ENCODE results near the gene SP2. TPM values are rescaled to one million over a fixed set of nuclear protein-coding genes. Genes with fewer than 3 reads are reported as not detected.

SP2 gene
- total RNA-seq, 2 experiments from 2014 or later, result 17.4 to 19.5 TPM

DNA sequence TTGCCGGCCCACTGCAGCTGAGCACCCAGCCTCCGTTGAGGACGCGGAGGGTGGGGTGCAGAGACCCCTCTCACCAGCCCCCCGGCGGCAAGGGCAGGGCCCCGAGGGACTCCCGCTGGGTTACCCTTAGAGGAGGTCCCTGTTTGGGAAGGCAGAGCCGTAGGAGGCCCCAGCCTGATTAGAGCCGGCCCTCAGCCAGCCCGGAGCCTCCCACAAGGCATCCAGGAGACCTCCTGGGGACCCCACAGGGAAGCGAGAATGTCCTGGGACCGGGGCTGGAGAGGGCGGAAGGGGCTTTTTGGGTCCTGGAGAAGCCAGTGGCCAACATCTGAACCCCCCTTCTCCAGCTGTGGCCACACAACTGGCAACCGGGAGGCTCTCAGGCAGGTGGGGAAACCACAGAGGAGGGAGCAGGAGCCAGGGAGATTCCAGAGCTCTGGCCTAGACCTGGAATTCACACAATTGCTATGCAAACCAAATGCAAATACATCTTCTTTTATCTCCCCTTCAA, 23.3 kb upstream of the SP2 start:
- Mint-ChIP-seq H3K4me3 (no peak overlapping the region), H3K27me3 (ENCODE audit: low read depth) (peaks cover 35% of the 10 kb centered on the region)

DNA sequence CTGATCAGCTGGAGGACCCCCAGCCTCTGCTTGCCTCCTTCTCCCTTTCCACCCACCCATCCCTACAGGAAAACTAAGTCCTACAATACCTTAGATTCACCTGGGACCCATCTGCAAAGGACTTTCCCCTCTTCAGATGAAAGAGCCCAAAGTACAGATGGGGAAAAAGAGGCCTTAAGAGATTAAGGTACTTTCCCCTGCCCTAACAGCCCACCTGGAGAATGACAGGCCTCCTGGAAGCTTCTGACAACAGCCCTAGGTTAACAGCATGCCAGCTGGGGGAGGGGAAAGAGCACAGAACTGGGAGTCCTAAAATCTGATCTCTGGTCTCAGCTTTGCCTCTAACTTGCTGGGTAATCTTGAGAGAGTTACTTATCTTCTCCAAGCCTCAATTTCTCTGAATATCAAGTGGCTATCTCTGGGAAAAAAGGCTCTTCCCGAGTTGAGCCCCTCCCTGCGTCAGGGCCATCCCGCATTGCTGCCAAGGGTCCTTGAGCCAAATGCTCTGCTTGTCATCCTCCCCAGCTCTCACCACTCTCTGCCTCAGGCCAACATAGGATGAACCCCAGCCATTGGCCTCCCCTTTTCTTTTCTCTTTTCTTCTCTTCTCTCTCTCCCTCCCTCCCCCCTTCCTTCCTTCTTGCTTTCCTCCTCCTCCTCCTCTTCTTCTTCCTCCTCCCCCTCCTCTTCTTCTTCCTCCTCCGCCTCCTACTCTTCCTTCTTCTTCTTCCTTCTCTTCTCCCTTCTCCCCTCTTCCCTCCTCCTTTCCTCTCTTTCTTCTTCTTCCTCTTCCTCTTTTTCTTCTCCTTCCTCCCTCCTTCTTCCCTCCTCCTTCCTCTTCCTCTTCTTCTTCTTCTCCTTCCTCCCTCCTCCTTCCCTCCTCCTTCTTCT, 22.6 kb upstream of the SP2 start:
- no peak for DNase-seq
- no peaks in the 10 kb centered on the region for H3K9me3 Mint-ChIP-seq
- peaks cover 3% of the 10 kb centered on the region for H3K4me1 Mint-ChIP-seq (ENCODE audit: low read depth)
- H3K4me3 Mint-ChIP-seq, result no peak overlapping the region
- intact Hi-C loops (cut with micrococcal nuclease), result no loop called here
- H3K27me3 Mint-ChIP-seq (ENCODE audit: low read depth), result peaks cover 37% of the 10 kb centered on the region
- no peaks in the 10 kb centered on the region for H3K36me3 Mint-ChIP-seq (ENCODE audit: low read depth)
- CTCF ChIA-PET, result no interaction called here
- H3K27ac Mint-ChIP-seq, result no peak overlapping the region

More for the DNA sequence above, 23.3 kb upstream of the SP2 start:
- intact Hi-C loops (cut with micrococcal nuclease), result no loop called here
- DNase-seq, result no peak
- CTCF ChIA-PET, result no interaction called here
- Mint-ChIP-seq H3K4me1 (ENCODE audit: low read depth) (peaks cover 3% of the 10 kb centered on the region), H3K27ac (no peak overlapping the region), H3K9me3 (no peaks in the 10 kb centered on the region), H3K36me3 (ENCODE audit: low read depth) (no peaks in the 10 kb centered on the region)

DNA sequence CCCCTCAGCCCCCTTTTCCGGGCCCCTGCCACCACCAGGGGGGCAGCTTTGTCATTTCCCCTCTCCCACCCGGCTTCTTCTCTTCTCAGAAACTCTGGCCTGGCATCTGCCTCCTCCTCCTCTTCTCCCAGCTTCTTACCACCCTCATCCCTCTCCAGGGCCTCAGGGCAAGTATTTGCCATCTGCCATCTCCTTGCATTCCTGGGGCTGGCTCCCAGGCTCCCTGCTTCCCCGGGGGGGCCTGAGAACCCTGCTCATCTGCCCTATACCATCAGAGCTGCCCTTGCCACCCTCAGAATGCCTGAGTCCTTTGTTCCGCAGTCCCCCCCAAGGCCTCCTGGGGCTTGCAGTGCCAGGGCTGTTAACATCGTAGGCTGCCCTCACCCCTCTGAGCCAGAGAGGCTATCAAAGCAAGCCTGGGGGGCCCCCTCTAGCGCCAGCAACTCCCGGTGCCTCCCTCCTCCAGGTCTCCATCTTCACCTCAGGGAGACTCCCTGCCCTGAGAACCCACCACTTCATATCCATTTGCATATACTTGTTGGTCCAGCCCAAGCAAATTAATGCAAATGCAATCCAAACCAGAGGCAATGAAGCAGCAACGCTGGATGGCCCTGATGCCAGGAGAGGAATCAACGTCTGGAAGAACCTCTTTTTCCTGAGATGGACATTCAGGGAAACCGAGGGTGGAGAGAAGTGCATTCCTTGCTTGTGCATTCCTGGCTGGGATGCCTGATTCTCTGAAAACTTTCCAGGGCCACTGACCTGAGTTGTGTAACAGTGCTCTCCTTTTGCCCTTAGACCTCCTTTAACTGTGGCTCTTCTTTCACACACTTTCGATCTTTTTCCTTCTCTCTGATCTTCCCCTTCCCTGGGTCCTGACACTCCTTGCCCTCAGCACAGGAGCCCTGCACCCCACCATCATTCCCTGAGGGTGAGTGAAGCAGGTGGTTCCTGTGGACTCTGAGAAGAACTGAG, 20.7 kb upstream of the SP2 start:
- Mint-ChIP-seq H3K27me3 (ENCODE audit: low read depth) (peaks cover 37% of the 10 kb centered on the region), H3K27ac (no peak overlapping the region), H3K36me3 (ENCODE audit: low read depth) (no peaks in the 10 kb centered on the region), H3K4me1 (ENCODE audit: low read depth) (peaks cover 7% of the 10 kb centered on the region), H3K4me3 (no peak overlapping the region), H3K9me3 (no peaks in the 10 kb centered on the region)
- DNase-seq, result no peak
- CTCF ChIA-PET, result interaction anchor here (0.7 to 1.1 kb wide), 2 partner anchors 16 to 28 kb away, joined by 4 read pairs; no protein-coding TSS in a partner anchor
- intact Hi-C loops (cut with micrococcal nuclease), result no loop called here

DNA sequence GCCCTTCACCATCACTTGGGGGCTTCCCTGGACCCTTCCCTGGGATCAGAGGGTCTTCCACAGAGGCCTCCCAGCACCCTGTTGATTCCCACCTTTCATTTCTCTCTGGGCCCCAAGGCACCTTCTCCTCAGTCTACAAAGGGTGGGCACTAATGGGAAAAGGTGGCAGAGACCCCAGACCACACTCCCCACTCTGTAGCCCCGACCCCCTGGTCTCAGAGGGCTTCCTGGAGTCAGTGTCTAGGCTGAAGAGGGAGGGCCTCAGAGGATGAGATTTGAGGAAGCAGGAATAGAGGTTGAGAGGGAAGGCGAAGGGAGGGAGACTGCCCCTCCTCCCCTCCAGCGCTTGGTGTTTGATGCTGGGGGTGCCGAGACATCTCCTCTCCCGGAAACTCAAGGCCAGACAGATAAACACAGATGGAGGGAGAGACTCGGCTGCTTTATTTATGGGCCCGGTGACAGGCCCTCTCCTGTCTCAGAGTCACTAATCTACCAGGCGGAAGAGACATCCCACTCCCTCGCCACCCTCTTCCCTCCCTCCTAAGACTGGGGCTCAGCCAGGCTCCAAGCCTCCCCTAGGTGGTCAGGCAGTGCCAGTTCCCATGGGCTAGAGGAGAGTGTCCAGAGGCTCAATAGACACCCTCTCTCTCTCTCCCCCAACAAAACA, 18.5 kb upstream of the SP2 start:
- no peak for DNase-seq
- Mint-ChIP-seq H3K36me3 (ENCODE audit: low read depth) (no peaks in the 10 kb centered on the region), H3K9me3 (no peaks in the 10 kb centered on the region), H3K27me3 (ENCODE audit: low read depth) (peaks cover 22% of the 10 kb centered on the region), H3K4me3 (no peak overlapping the region), H3K4me1 (ENCODE audit: low read depth) (peaks cover 4% of the 10 kb centered on the region), H3K27ac (no peak overlapping the region)
- intact Hi-C loops (cut with micrococcal nuclease), result no loop called here
- CTCF ChIA-PET, result no interaction called here

DNA sequence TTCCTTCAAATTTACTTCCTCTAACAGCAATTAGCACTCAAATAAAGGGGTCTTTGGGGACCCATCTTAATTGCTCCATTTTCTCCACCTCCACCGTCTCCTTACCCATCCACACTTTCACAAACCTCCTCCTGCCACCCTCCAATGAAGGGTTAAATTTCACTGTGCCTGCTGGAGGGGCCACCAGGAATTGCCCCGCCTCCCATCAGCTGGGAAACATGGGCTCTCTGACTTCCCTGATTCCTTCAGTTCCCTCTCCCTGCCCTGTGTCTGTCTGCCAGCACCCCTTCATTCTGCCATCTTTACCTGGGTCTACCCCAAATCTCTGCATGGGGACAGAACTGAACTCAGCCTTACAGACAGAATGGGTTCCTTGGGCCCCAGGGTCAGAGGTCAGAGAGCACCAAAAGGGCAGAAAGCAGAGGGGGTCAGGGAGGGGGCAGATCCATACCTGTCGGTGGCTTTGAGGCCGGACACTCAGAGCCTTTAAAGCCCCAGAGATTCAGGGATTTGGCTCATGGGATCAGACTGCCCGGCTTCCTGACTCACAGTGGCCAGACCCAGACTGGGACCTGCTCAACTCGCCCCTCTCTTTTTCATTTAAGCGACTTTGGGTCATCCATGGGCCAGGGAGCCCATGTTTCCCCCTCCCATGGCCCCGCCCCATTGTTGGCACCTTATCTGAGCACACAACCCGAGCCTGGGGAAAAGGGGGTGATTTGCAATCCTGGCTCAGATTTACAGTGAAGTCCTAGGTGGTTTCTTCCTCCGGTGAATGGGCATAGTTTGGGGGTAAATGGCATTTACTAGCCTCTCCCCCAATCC, 17.6 kb upstream of the SP2 start:
- Mint-ChIP-seq H3K9me3 (no peaks in the 10 kb centered on the region), H3K4me3 (no peak overlapping the region), H3K27ac (no peak overlapping the region)

DNA sequence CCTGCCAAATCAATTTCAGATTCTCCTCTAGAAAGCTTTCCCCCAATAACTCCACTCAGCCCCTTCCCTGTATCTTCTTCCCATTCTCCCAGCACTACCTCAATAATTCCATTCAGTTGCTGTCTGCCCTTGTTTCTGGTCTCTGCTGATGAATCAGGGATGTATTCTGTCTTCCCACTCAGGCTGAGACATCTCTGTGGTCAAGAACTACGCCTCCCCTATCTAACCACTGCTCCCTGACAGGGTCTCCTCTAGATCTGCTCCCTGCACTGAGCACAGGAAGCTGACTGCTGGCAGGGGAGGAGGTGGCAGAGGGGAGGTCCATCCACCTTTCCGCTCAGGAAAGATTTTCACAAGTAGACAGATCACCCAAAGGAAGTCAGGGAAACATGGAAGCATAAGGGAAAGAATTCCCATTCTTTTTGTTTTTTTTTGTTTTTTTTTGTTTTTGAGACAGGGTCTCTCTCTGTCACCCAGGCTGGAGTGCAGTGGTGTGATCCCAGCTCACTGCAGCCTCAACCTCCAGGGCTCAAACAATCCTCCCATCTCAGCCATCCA, 16.9 kb upstream of the SP2 start:
- Mint-ChIP-seq H3K9me3 (no peaks in the 10 kb centered on the region), H3K27ac (no peak overlapping the region), H3K4me3 (no peak overlapping the region), H3K27me3 (ENCODE audit: low read depth) (peaks cover 14% of the 10 kb centered on the region), H3K36me3 (ENCODE audit: low read depth) (no peaks in the 10 kb centered on the region), H3K4me1 (ENCODE audit: low read depth) (peaks cover 19% of the 10 kb centered on the region)
- CTCF ChIA-PET, result interaction anchor here (0.7 to 1.6 kb wide), 4 partner anchors 12 to 37 kb away, joined by 3 to 12 read pairs (median 4); partner anchors contain the start of gene SCRN2
- intact Hi-C loops (cut with micrococcal nuclease), result no loop called here
- DNase-seq, result no peak

More for the DNA sequence above, 17.6 kb upstream of the SP2 start:
- intact Hi-C loops (cut with micrococcal nuclease), result no loop called here
- Mint-ChIP-seq H3K27me3 (ENCODE audit: low read depth) (peaks cover 21% of the 10 kb centered on the region), H3K36me3 (ENCODE audit: low read depth) (no peaks in the 10 kb centered on the region), H3K4me1 (ENCODE audit: low read depth) (peaks cover 12% of the 10 kb centered on the region)
- CTCF ChIA-PET, result no interaction called here
- no peak for DNase-seq

DNA sequence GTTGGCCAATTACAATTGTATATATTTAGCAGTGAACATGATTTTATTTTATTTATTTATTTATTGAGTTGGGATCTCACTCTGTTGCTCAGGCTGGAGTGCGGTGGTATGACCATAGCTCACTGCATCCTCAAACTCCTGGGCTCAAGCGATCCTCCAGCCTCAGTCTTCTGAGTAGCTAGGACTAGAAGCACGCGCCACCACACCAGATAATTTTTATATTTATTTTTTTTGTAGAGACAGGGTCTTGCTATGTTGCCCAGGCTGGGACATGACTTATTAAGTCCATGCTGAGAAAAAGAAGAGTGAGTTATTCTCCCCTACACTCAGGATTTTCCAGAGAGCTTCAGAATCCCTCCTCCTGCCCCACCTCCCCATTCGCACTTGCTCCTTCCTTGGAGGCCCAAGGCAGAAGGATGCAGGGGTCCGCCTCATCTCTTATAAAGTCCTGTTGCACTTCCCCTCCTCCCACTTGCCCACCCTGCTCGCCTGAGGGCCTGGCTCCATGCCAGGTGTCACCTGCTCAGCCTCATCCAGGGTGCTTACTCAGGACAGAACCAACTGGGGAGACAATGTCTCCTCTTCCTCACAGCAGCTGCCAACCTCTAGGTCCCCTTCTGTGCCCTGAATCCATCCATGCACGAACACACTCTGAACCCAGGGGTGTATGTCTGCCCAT, 16.1 kb upstream of the SP2 start:
- H3K4me1 Mint-ChIP-seq (ENCODE audit: low read depth), result peaks cover 26% of the 10 kb centered on the region
- H3K36me3 Mint-ChIP-seq (ENCODE audit: low read depth), result no peaks in the 10 kb centered on the region
- intact Hi-C loops (cut with micrococcal nuclease), result no loop called here
- no peak overlapping the region for H3K4me3 Mint-ChIP-seq
- CTCF ChIA-PET, result interaction anchor here (0.7 to 1.6 kb wide), 4 partner anchors 11 to 38 kb away, joined by 3 to 12 read pairs (median 4); partner anchors contain the start of gene SCRN2
- DNase-seq, result no peak
- H3K27ac Mint-ChIP-seq, result no peak overlapping the region
- H3K9me3 Mint-ChIP-seq, result no peaks in the 10 kb centered on the region
- peaks cover 11% of the 10 kb centered on the region for H3K27me3 Mint-ChIP-seq (ENCODE audit: low read depth)

DNA sequence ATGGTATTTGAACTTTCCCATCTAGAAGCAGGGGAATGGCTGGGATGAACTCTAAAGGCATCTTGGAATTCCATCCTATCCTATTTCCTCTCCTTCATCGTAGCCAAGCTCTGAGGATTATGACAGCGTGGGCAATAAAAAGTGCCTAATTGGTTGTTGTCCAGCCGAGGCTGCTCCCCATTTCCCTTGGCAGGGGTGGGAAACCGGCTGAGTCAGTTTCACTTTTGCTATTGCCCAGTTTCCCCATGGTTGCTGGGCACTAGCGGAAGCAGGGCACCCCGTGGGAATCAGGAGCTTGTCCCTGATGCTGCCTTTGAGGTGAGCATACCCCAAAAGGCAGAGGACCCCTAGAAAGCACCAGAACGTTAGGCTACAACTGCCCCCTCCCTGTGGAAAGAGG, 13.8 kb upstream of the SP2 start:
- H3K27me3 Mint-ChIP-seq (ENCODE audit: low read depth), result peaks cover 5% of the 10 kb centered on the region
- CTCF ChIA-PET, result interaction anchor here (15.6 kb wide), 1 partner anchor 36 kb away, joined by 460 read pairs; the partner anchor contains the start of genes SCRN2 and SP6
- intact Hi-C loops (cut with micrococcal nuclease), result no loop called here
- H3K27ac Mint-ChIP-seq, result no peak overlapping the region
- no peaks in the 10 kb centered on the region for H3K9me3 Mint-ChIP-seq
- H3K4me1 Mint-ChIP-seq (ENCODE audit: low read depth), result peaks cover 39% of the 10 kb centered on the region
- H3K36me3 Mint-ChIP-seq (ENCODE audit: low read depth), result no peaks in the 10 kb centered on the region
- DNase-seq, result no peak
- H3K4me3 Mint-ChIP-seq, result no peak overlapping the region

DNA sequence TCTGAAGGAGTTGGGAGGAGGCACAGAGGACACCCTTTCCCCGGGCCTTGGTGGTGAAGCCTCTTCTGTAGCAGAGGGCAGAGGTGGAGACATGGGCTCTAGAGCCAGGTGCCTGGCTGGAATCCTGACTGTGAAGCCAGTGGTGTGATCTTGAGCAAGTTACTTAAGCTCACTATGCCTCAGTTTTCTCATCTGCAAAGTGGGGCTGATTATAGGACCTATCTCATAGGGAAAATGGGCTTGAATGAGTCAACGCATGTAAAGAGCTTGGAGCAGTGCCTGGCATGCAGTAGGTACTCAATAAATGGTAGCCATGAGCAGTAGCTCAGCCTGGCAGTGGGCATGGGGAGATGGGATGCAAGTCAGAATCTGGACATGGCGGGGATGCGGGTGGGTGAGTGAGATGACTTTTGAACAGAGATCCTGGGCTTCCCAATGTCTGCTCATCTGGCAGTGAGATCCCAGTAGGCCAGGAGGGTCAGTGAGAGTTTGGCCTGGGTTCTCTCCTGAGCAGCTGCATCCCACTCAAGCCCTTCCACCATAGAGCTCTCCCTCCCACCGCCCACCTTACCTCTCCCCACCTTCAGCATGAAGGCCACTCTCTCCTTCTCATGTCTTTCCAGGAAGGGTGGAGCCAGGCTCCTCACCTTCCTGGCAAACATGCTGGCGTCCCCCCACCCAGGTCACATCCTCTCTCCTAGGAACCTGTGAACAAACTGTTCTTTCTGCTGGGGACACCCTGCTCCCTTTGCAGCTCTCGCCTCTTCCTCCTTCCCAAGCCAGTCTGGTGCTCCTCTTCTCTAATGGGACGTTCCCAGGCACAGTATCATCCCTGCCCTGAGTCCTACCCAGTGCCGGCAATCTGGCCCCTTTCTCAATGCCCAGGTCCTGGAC, 13.1 kb upstream of the SP2 start:
- H3K4me1 Mint-ChIP-seq (ENCODE audit: low read depth), result peaks cover 39% of the 10 kb centered on the region
- DNase-seq, result no peak
- intact Hi-C loops (cut with micrococcal nuclease), result no loop called here
- no peak overlapping the region for H3K27ac Mint-ChIP-seq
- H3K4me3 Mint-ChIP-seq, result no peak overlapping the region
- H3K27me3 Mint-ChIP-seq (ENCODE audit: low read depth), result peaks cover 5% of the 10 kb centered on the region
- no peaks in the 10 kb centered on the region for H3K9me3 Mint-ChIP-seq
- H3K36me3 Mint-ChIP-seq (ENCODE audit: low read depth), result no peaks in the 10 kb centered on the region
- CTCF ChIA-PET, result interaction anchor here (0.8 to 15.6 kb wide), 2 partner anchors 10 to 36 kb away, joined by 3 to 460 read pairs; partner anchors contain the start of genes SCRN2 and SP6

All from activated naive CD4-positive, alpha-beta T cell treated with anti-CD3 and anti-CD28 coated beads for 36 hours (primary cell).